ENCODE results near the gene RABGAP1.

Gene RABGAP1

DNA sequence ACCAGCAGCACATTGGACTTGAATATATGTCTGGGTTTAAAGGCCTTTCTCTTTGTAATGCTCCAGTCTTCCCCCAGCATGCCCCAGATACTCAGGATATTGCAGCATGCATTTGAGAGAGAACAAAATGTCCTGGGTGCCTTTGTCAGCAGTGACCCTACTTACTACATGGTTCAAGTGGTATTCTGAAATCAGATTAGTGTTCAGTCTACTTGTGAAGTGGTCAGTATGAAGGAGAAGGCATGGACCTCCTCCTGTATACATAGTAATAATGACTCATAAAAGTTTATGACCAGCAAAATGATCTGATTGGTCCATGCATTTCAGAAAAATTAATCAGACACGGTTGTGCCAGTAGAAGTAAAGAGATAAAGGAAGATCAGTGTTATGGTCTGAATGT, 118.0 kb downstream of the RABGAP1 start:
- intact Hi-C loops (cut with micrococcal nuclease), result no loop called here
- no peaks in the 10 kb centered on the region for H3K27me3 Mint-ChIP-seq
- H3K27ac Mint-ChIP-seq, result no peak overlapping the region
- H3K36me3 Mint-ChIP-seq (ENCODE audit: low read depth), result peaks cover 80% of the 10 kb centered on the region
- no peak overlapping the region for H3K4me3 Mint-ChIP-seq
- H3K4me1 Mint-ChIP-seq (ENCODE audit: low read depth), result no peaks in the 10 kb centered on the region
- H3K9me3 Mint-ChIP-seq, result no peaks in the 10 kb centered on the region

DNA sequence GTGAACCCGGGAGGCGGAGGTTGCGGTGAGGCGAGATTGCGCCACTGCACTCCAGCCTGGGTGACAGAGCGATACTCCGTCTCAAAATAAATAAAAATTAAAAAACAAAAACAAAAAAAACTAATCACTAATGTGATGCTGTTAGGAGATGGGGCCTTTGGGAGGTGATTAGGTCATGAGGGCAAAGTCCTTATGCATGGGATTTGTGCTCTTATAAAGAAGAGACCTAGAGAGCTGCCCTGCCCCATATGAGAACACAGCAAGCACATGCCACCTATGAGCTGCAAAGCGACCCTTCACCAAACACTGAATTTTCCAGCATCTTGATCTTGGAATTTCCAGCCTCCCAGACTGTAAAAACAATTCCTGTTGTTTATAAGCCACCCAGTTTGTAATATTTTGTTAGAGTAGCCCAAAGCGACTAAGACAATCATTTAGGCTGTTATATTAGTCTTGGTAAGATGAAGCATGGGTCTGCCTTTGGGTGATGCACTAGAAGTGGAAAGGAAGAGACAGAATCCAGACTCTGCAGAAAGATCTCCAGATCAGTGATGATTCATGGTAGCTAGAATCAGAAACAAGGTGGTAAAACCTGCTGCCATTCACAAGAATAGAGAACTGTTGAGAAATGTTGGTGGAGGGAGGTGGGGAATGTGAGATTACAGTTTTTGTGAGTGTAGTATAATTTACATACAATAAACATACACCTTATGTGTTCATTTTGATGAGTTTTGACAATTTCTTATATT, 118.8 kb downstream of the RABGAP1 start:
- H3K4me3 Mint-ChIP-seq, result no peak overlapping the region
- intact Hi-C loops (cut with micrococcal nuclease), result no loop called here
- peaks cover 82% of the 10 kb centered on the region for H3K36me3 Mint-ChIP-seq (ENCODE audit: low read depth)
- H3K27ac Mint-ChIP-seq, result no peak overlapping the region
- H3K4me1 Mint-ChIP-seq (ENCODE audit: low read depth), result no peaks in the 10 kb centered on the region
- no peaks in the 10 kb centered on the region for H3K27me3 Mint-ChIP-seq
- H3K9me3 Mint-ChIP-seq, result no peaks in the 10 kb centered on the region

GRCh38 chr9:123061216-123061615, 120.4 kb downstream of the RABGAP1 start:
- no peak overlapping the region for H3K4me3 Mint-ChIP-seq

DNA sequence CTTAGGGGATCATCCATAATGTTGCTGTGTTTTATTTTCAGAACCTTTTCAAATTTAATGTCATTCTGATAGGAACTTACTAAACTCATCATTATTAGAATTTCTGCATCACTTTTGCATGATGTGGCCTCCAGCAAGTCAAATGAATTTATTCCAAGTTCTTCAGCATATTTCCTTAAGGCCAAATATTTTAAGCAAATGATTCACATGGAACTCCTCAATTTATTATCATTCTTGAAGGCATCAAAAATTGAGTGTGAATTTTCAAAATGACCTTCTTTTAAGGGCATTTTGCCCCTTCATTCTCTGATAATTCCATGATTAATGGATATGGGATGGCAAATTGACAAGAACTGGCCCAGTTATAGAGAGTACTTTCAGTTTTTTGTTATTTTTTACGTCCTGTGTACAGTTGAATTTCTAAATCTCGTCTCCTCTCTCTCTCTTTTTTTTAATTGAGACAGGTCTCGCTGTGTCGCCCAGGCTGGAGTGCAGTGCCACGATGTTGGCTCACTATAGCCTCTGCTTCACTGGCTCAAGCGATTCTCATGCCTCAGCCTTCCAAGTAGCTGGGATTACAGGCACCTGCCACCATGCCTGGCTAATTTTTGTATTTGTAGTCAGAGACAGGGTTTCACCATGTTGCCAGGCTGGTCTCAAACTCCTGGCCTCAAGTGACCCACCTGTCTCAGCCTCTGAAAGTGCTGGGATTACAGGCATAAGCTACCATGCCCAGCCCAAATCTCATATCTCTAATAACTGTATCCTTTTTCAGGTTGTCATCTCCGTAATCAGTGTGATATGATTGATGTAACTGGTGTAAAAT, 121.7 kb downstream of the RABGAP1 start:
- Mint-ChIP-seq H3K27me3 (no peaks in the 10 kb centered on the region), H3K36me3 (ENCODE audit: low read depth) (peaks cover 82% of the 10 kb centered on the region), H3K9me3 (no peaks in the 10 kb centered on the region), H3K4me1 (ENCODE audit: low read depth) (no peaks in the 10 kb centered on the region), H3K27ac (no peak overlapping the region), H3K4me3 (no peak overlapping the region)
- intact Hi-C loops (cut with micrococcal nuclease), result no loop called here

More at GRCh38 chr9:123061216-123061615, 120.4 kb downstream of the RABGAP1 start:
- Mint-ChIP-seq H3K27ac (no peak overlapping the region), H3K36me3 (ENCODE audit: low read depth) (peaks cover 82% of the 10 kb centered on the region), H3K27me3 (no peaks in the 10 kb centered on the region), H3K4me1 (ENCODE audit: low read depth) (no peaks in the 10 kb centered on the region), H3K9me3 (no peaks in the 10 kb centered on the region)
- intact Hi-C loops (cut with micrococcal nuclease), result no loop called here

DNA sequence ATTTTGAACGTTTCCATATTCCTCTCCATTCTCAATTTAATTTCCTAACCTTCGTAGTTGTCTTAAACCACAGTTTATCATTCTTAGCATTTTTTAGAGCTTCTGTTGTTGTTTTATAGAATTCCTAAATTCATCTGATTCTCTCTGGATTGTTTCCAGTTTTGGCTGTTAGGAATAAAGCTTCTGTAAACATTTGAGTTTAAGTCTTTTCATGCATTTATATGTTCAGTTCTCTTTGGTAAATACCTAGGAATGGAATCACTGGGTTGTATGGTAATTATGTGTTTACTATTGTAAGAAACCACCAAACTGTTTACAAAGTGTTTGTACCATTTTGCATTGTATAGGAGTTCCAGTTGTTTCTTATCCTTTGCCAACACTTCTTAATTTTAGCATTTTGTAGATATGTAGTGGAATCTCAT, 122.4 kb downstream of the RABGAP1 start:
- H3K9me3 Mint-ChIP-seq, result no peaks in the 10 kb centered on the region
- H3K27ac Mint-ChIP-seq, result no peak overlapping the region
- no peaks in the 10 kb centered on the region for H3K4me1 Mint-ChIP-seq (ENCODE audit: low read depth)
- intact Hi-C loops (cut with micrococcal nuclease), result no loop called here
- H3K27me3 Mint-ChIP-seq, result no peaks in the 10 kb centered on the region
- no peak overlapping the region for H3K4me3 Mint-ChIP-seq
- peaks cover 84% of the 10 kb centered on the region for H3K36me3 Mint-ChIP-seq (ENCODE audit: low read depth)

DNA sequence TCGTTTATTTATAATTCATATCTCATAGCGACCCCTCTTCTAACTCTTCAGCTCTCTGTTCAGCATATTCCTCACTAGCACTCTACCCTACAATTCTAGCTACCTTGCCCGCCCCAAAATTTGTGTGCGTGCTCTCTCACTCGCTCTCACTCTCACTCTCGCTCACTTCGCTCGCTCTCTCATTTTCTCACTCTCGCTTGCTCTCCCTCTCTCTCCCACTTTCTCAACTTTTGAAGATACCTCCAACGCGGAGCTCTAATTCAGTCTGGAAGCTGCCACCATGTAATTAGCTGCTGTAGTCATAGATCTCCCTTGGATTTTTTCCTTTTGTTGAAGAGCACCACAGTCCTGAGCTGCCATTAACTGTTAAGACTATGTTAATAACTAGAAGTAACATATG, 123.1 kb downstream of the RABGAP1 start:
- H3K4me3 Mint-ChIP-seq, result no peak overlapping the region
- H3K36me3 Mint-ChIP-seq (ENCODE audit: low read depth), result peaks cover 85% of the 10 kb centered on the region
- no peaks in the 10 kb centered on the region for H3K27me3 Mint-ChIP-seq
- intact Hi-C loops (cut with micrococcal nuclease), result no loop called here
- H3K27ac Mint-ChIP-seq, result no peak overlapping the region
- H3K9me3 Mint-ChIP-seq, result no peaks in the 10 kb centered on the region
- no peaks in the 10 kb centered on the region for H3K4me1 Mint-ChIP-seq (ENCODE audit: low read depth)

DNA sequence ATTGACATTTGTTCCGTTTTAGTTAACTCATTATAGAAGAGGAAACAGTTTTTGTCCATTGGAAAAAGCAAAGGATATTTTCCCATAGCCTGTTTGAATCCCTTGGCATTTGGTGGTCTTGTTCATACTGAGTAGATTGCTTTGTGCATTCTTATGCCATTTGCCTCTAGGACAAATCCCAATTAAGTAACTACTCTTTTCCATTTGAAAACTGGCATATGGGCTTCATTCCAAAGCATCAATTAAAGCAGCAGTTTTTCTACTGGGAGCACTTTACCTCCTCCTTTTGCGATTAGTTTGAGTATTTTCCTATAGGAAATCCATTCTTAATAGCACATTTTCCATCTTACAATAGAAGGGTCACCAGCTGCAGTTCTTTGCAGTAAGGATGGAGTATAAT, 123.9 kb downstream of the RABGAP1 start:
- Mint-ChIP-seq H3K27ac (no peak overlapping the region), H3K27me3 (no peaks in the 10 kb centered on the region), H3K36me3 (ENCODE audit: low read depth) (peaks cover 91% of the 10 kb centered on the region), H3K9me3 (no peaks in the 10 kb centered on the region), H3K4me3 (no peak overlapping the region), H3K4me1 (ENCODE audit: low read depth) (no peaks in the 10 kb centered on the region)
- intact Hi-C loops (cut with micrococcal nuclease), result no loop called here

GRCh38 chr9:123065196-123065595, 124.4 kb downstream of the RABGAP1 start:
- no peak overlapping the region for H3K4me3 Mint-ChIP-seq
- no peaks in the 10 kb centered on the region for H3K4me1 Mint-ChIP-seq (ENCODE audit: low read depth)
- no peaks in the 10 kb centered on the region for H3K9me3 Mint-ChIP-seq
- H3K27ac Mint-ChIP-seq, result no peak overlapping the region
- intact Hi-C loops (cut with micrococcal nuclease), result no loop called here
- H3K27me3 Mint-ChIP-seq, result no peaks in the 10 kb centered on the region
- peaks cover 96% of the 10 kb centered on the region for H3K36me3 Mint-ChIP-seq (ENCODE audit: low read depth)

GRCh38 chr9:123067136-123067535, 126.3 kb downstream of the RABGAP1 start:
- intact Hi-C loops (cut with micrococcal nuclease), result no loop called here
- H3K4me3 Mint-ChIP-seq, result no peak overlapping the region
- H3K27ac Mint-ChIP-seq, result no peak overlapping the region
- H3K36me3 Mint-ChIP-seq (ENCODE audit: low read depth), result peaks cover 96% of the 10 kb centered on the region
- H3K9me3 Mint-ChIP-seq, result no peaks in the 10 kb centered on the region
- no peaks in the 10 kb centered on the region for H3K27me3 Mint-ChIP-seq
- H3K4me1 Mint-ChIP-seq (ENCODE audit: low read depth), result no peaks in the 10 kb centered on the region

DNA sequence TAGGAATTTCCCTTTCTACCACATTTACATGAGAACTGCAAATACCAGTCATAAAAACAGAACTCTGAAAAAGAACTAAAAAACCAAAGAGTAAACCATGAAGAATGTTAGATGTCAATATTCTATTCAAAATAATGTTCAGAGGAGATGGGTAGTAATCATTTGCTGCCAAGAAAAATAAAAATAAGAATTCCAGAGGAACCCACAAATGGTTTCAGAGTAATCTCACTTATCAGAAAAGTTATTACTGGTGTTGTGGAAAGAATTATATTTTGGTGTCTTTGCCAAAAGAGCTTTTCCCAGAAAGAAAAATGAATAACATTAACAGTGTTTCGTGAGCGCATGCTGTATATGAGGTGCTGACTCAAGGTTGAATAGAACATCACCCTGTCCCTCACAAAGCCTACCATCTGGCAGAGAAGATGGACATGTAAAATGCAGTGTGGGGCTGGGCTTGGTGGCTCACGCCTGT, 128.2 kb downstream of the RABGAP1 start:
- Mint-ChIP-seq H3K36me3 (ENCODE audit: low read depth) (peaks cover 95% of the 10 kb centered on the region), H3K4me3 (no peak overlapping the region), H3K27me3 (no peaks in the 10 kb centered on the region), H3K9me3 (no peaks in the 10 kb centered on the region), H3K27ac (no peak overlapping the region), H3K4me1 (ENCODE audit: low read depth) (no peaks in the 10 kb centered on the region)
- intact Hi-C loops (cut with micrococcal nuclease), result no loop called here

GRCh38 chr9:123070198-123070597, 129.4 kb downstream of the RABGAP1 start:
- no peaks in the 10 kb centered on the region for H3K27me3 Mint-ChIP-seq
- no peak overlapping the region for H3K4me3 Mint-ChIP-seq
- peaks cover 91% of the 10 kb centered on the region for H3K36me3 Mint-ChIP-seq (ENCODE audit: low read depth)
- no peaks in the 10 kb centered on the region for H3K4me1 Mint-ChIP-seq (ENCODE audit: low read depth)
- no peak overlapping the region for H3K27ac Mint-ChIP-seq
- H3K9me3 Mint-ChIP-seq, result no peaks in the 10 kb centered on the region
- intact Hi-C loops (cut with micrococcal nuclease), result no loop called here

GRCh38 chr9:123072407-123072995, 131.7 kb downstream of the RABGAP1 start:
- no peak overlapping the region for H3K4me3 Mint-ChIP-seq
- peaks cover 88% of the 10 kb centered on the region for H3K36me3 Mint-ChIP-seq (ENCODE audit: low read depth)
- no peak overlapping the region for H3K27ac Mint-ChIP-seq
- intact Hi-C loops (cut with micrococcal nuclease), result no loop called here
- no peaks in the 10 kb centered on the region for H3K9me3 Mint-ChIP-seq
- no peaks in the 10 kb centered on the region for H3K27me3 Mint-ChIP-seq
- no peaks in the 10 kb centered on the region for H3K4me1 Mint-ChIP-seq (ENCODE audit: low read depth)

DNA sequence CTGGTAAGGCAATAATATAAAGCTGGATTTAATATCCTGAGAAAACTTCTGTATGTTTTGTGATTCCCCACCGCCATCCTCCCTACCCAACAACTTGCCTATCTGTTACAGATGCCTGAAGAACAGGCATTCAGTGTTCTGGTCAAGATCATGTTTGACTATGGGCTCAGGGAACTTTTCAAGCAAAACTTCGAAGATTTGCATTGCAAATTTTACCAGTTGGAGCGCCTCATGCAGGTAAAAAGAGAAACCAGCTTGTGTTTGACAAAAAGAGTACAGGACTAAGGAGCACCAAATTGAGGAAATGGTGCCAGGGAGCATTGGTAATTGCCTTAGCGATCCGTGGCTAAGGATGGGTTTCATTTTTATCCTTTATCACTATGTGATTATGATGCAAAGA, 132.6 kb downstream of the RABGAP1 start:
- Mint-ChIP-seq H3K36me3 (ENCODE audit: low read depth) (peaks cover 89% of the 10 kb centered on the region), H3K27me3 (no peaks in the 10 kb centered on the region), H3K9me3 (no peaks in the 10 kb centered on the region), H3K4me3 (no peak overlapping the region), H3K4me1 (ENCODE audit: low read depth) (no peaks in the 10 kb centered on the region), H3K27ac (no peak overlapping the region)
- intact Hi-C loops (cut with micrococcal nuclease), result no loop called here

DNA sequence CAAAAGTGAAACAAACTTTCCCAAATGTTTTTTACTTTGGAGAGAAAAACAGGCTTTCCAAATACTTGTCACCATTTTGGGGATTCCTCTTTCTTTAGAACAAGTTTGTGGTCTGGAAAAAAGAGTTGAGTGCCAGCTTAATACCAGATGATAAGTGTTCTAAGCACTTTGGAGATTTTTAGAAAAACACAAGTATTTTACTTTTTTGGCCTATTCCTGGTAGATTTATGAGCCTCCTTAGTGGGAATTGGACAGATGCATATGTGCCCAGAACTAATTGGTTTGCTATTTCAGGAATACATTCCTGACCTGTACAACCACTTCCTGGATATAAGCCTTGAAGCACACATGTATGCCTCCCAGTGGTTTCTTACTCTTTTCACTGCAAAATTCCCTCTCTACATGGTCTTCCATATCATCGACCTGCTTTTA, 133.2 kb downstream of the RABGAP1 start:
- no peaks in the 10 kb centered on the region for H3K9me3 Mint-ChIP-seq
- H3K36me3 Mint-ChIP-seq (ENCODE audit: low read depth), result peaks cover 90% of the 10 kb centered on the region
- H3K27me3 Mint-ChIP-seq, result no peaks in the 10 kb centered on the region
- intact Hi-C loops (cut with micrococcal nuclease), result no loop called here
- no peaks in the 10 kb centered on the region for H3K4me1 Mint-ChIP-seq (ENCODE audit: low read depth)
- no peak overlapping the region for H3K27ac Mint-ChIP-seq
- H3K4me3 Mint-ChIP-seq, result no peak overlapping the region

Measured in dendritic cell treated with granulocyte-macrophage colony-stimulating factor and Interleukin-4, amounts not matched to agents 40 ng/mL and 50 ng/mL, for 4 days (primary cell).